GM12878 (cell line): Measurements from ENCODE around the gene GNAO1. TPM values are rescaled to one million over a fixed set of nuclear protein-coding genes. Genes with fewer than 3 reads are reported as not detected.

Source experiments
- ATAC-seq: fragments of 200-7000 bp; cut with Tn5 transposase; 3 replicates; pipeline ENCODE4 v1.9.1; 2020; ENCODE audit warnings: mild to moderate bottlenecking, moderate library complexity
- BruUV-seq: library from RNA; stranded (reverse); fragments of 400-500 nt; replicated peaks from 2 replicates; lab custom pipeline; 2021; lab: Mats Ljungman, UMichigan
- CTCF ChIA-PET: fragments of 300-600 bp; sonication (Branson Sonifier 250); formaldehyde crosslinking; extraction: SDS; loops from one replicate; lab custom pipeline; 2021; ENCODE audit warnings: inconsistent platforms; lab: Yijun Ruan, JAX
- POLR2A ChIA-PET: fragments of 350-600 bp; formaldehyde crosslinking; extraction: SDS; loops from one replicate; lab custom pipeline; 2021; ENCODE audit warnings: inconsistent platforms; lab: Charles Lee
- RAD21 ChIA-PET: fragments of 300-600 bp; sonication (Branson Sonifier 250); formaldehyde crosslinking; loops from one replicate; lab custom pipeline; 2023; ENCODE audit warnings: antibody characterized with exemption; ENCODE audit not compliant: unreplicated experiment; lab: Charles Lee
- SMC1A ChIA-PET: fragments of 300-600 bp; sonication (Branson Sonifier 250); formaldehyde crosslinking; loops from one replicate; lab custom pipeline; 2023; ENCODE audit not compliant: unreplicated experiment, uncharacterized antibody; lab: Charles Lee
- DNase-seq: peaks from one replicate; pipeline ENCODE4 v3.0.0-alpha.2; 2011; ENCODE audit warnings: low read depth, low spot score
- FAIRE-seq: peaks from 3 replicates; lab custom pipeline; 2011; peaks lifted over from hg19 to GRCh38; lab: Jason Lieb, UNC
- H2AFZ ChIP-seq: 2 replicates; pipeline ENCODE4 v1.6.0; 2011; ENCODE audit warnings: low read depth, low read length, control low read depth; ENCODE audit not compliant: control insufficient read depth
- H3K27ac ChIP-seq: 2 replicates; pipeline ENCODE4 v1.5.1; 2011; ENCODE audit warnings: control low read depth; ENCODE audit not compliant: control insufficient read depth, insufficient read depth
- H3K27me3 ChIP-seq, 2 experiments: replicated peaks in 1 of 2; 2 replicates each; pipeline versions ENCODE4 v1.6.0 to v1.6.1; 2011; ENCODE audit warnings: low read length in 1 of 2; ENCODE audit not compliant: control insufficient read depth in 2 of 2, insufficient read depth in 2 of 2
- H3K36me3 ChIP-seq, 2 experiments: 2 replicates each; pipeline ENCODE4 v1.5.1; 2011; ENCODE audit warnings: low read length in 1 of 2; ENCODE audit not compliant: control insufficient read depth in 2 of 2, insufficient read depth in 2 of 2
- H3K4me1 ChIP-seq: 2 replicates; pipeline ENCODE4 v1.6.1; 2011; ENCODE audit warnings: mild to moderate bottlenecking, low read length, moderate library complexity, mixed read lengths; ENCODE audit not compliant: control insufficient read depth, insufficient read depth
- H3K4me2 ChIP-seq: 2 replicates; pipeline ENCODE4 v1.6.0; 2011; ENCODE audit warnings: control low read depth; ENCODE audit not compliant: control insufficient read depth, insufficient read depth
- H3K4me3 ChIP-seq: fragments of 200-600 bp; sonication (generic); 2 replicates; pipeline ENCODE4 v1.5.1; 2016
- H3K79me2 ChIP-seq: 2 replicates; pipeline ENCODE4 v1.6.0; 2011; ENCODE audit warnings: low read length; ENCODE audit not compliant: control insufficient read depth, insufficient read depth
- H3K9ac ChIP-seq: 2 replicates; pipeline ENCODE4 v1.8.0; 2011; ENCODE audit warnings: low read length, control low read depth, mixed read lengths; ENCODE audit not compliant: control insufficient read depth, insufficient read depth
- H3K9me3 ChIP-seq: replicated peaks from 3 replicates; pipeline ENCODE4 v1.5.1; 2011; ENCODE audit warnings: mild to moderate bottlenecking, low read length; ENCODE audit not compliant: control insufficient read depth, insufficient read depth
- H4K20me1 ChIP-seq: 2 replicates; pipeline ENCODE4 v1.6.0; 2011; ENCODE audit not compliant: control insufficient read depth, insufficient read depth
- REST ChIP-seq: IDR thresholded peaks from 2 replicates; pipeline ENCODE4 v1.6.1; 2012; ENCODE audit warnings: mild to moderate bottlenecking, low read depth, low read length
- WGBS: methylation state at CpG from one replicate; pipeline ENCODE4 v1.1.6; 2016; ENCODE audit warnings: low lambda C conversion rate; ENCODE audit not compliant: insufficient replicate concordance, insufficient coverage; ENCODE audit errors: missing lambda C conversion rate; 5-methylcytosine and 5-hydroxymethylcytosine counted together
- in situ Hi-C: fragments of 300-500 bp; cut with MboI; formaldehyde crosslinking; loops from 9 replicates; pipeline ENCODE4 v1.14.3; 2018; ENCODE audit warnings: mixed read lengths
- intact Hi-C: fragments of 100-400 bp; cut with micrococcal nuclease; formaldehyde crosslinking; loops from one replicate; pipeline ENCODE4 v1.14.2; 2022; ENCODE audit not compliant: unreplicated experiment
- polyA plus RNA-seq, 11 experiments: library from polyadenylated mRNA; depleted of rRNA in 4 of 11; unstranded in 6 of 11; stranded (reverse) in 5 of 11; fragments of >200 nt; fragmentation: Nextera tagmentation in 4 of 11; fragmentation: Illumina TruSeq in 1 of 11; extraction: Ambion mirVana in 4 of 11; extraction: Trizol in 1 of 11; gene quantifications; 1 replicate in 1 of 11; 2 replicates in 10 of 11; pipeline versions ENCODE4 v1.2.1 to v1.2.3, GENCODE V29; 2011 to 2016; ENCODE audit warnings: inconsistent platforms in 2 of 11, missing spikeins in 2 of 11, low read depth in 1 of 11
- total RNA-seq, 4 experiments: library from RNA; depleted of rRNA in 3 of 4; stranded (reverse); fragments of >200 nt in 3 of 4; fragmentation: Illumina TruSeq in 1 of 4; extraction: Trizol in 1 of 4; gene quantifications; 2 replicates each; pipeline versions ENCODE4 v1.2.1 to v1.2.3, GENCODE V29; 2013 to 2021
- TF ChIP-seq, protein P1 (sequence below): fragments of 450-650 bp; IDR thresholded peaks from 2 replicates; pipeline ENCODE4 v1.6.1; 2017; ENCODE audit warnings: mild to moderate bottlenecking, low read depth, inconsistent platforms; ENCODE audit not compliant: poor library complexity, severe bottlenecking

The GNAO1 gene
- total and polyA plus RNA-seq, 10 of the 15 experiments (the other 5 are each of a cell fraction or from before 2014, with no cell fraction given), result 0.05 to 0.28 (median 0.14) TPM; not detected in 6

DNA sequence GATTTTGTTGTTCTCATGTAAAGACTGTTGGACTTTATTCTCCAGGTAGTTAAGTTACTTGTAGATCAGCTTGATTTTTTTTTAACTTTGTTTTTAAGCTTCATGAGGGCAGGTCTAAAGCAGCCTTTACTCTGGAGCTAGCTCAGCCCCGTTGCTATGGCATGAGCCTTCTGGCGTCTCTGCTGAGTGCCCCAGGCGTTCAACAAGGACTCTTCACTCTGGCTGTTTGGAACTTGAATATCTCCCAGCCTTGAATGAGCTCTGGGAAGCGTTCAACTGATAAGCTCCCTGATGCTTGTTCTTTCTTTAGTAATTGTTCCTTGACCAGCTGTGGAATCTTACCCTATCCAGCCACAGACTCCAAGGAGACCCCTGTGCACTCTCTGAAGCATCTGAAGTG, 82.3 kb downstream of the GNAO1 start:
- ChIA-PET POLR2A (no interaction called here), SMC1A (no interaction called here), RAD21 (no interaction called here), CTCF (no interaction called here)
- 0% methylated on average over 4 of the region's 4 CpGs for WGBS
- no TSS peak for BruUV-seq
- Histone ChIP-seq H3K4me2 (no peak overlapping the region), H3K9me3 (no peaks in the 10 kb centered on the region; the same call in 1 of the 3 replicates), H3K79me2 (no peaks in the 10 kb centered on the region), H3K27ac (no peak overlapping the region), H3K27me3 (no peaks in the 10 kb centered on the region; a peak in 2 of 4 replicates), H2AFZ (no peak overlapping the region), H3K36me3 (no peaks in the 10 kb centered on the region), H4K20me1 (no peaks in the 10 kb centered on the region), H3K9ac (no peak overlapping the region), H3K4me3 (no peak overlapping the region), H3K4me1 (no peaks in the 10 kb centered on the region)
- no peak for TF ChIP-seq REST
- TF ChIP-seq, protein P1, sequence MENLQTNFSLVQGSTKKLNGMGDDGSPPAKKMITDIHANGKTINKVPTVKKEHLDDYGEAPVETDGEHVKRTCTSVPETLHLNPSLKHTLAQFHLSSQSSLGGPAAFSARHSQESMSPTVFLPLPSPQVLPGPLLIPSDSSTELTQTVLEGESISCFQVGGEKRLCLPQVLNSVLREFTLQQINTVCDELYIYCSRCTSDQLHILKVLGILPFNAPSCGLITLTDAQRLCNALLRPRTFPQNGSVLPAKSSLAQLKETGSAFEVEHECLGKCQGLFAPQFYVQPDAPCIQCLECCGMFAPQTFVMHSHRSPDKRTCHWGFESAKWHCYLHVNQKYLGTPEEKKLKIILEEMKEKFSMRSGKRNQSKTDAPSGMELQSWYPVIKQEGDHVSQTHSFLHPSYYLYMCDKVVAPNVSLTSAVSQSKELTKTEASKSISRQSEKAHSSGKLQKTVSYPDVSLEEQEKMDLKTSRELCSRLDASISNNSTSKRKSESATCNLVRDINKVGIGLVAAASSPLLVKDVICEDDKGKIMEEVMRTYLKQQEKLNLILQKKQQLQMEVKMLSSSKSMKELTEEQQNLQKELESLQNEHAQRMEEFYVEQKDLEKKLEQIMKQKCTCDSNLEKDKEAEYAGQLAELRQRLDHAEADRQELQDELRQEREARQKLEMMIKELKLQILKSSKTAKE, result no peak
- intact Hi-C loops, result no loop called here
- no peak for ATAC-seq
- no peak for FAIRE-seq
- in situ Hi-C loops, result no loop called here
- no peak for DNase-seq
